GM18870 (cell line): ENCODE results near the gene NDUFB3.
"Not testable (repeated sequence)": the region's sequence is repeated elsewhere in the genome, so short reads cannot be mapped to it uniquely, and the experiment has no call there.

Experiments
- ATAC-seq: cut with Tn5 transposase; IDR thresholded peaks from one replicate; pipeline ENCODE4 v1.9.1; 2021; ENCODE audit warnings: moderate library complexity; ENCODE audit not compliant: unreplicated experiment

NDUFB3 gene

DNA sequence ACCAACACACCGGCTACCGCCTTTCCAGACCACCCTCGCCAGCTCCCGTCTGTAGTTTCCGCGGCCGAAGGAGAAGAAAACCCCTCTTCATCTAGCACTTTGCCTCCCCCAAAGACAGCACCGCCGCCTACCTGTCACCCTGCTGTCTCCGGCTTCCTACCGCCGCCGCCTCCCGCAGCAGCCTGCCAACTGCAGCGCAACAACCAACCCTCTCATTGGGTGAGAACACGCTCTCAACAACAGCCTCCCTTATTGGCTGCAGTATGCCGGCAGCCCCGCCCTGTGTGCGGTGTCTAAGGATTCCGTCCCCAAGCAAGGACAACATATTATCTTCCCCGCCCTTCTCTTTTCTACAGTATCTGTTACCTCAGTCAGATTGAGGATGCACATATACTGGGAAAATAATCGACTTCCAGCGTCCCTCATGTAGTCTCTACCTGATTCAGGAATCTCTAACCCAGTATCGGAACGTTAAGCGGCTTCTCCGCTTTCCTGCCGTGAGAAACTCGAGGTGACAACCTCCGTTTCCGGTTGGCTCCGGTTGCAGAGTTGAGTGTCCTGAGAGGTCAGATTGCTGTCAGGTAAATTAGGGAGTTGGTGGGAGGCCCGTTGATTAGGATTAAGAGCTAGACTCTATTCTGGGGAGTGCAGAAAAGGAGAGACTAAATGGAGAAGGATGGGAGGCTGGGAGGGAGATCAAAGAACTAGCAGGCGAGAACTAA is at the start of gene NDUFB3, which contains the start of gene HYCC2:
NDUFB3 (plus strand) TSS at position 523 of the 722 bp plus-strand sequence. CDS start 6,882 bp downstream, outside the sequence.
HYCC2 (minus strand) TSS at position 193 of the 722 bp plus-strand sequence. CDS start 47,662 bp downstream, outside the sequence.
- ATAC-seq, result peak; percentile 97

DNA sequence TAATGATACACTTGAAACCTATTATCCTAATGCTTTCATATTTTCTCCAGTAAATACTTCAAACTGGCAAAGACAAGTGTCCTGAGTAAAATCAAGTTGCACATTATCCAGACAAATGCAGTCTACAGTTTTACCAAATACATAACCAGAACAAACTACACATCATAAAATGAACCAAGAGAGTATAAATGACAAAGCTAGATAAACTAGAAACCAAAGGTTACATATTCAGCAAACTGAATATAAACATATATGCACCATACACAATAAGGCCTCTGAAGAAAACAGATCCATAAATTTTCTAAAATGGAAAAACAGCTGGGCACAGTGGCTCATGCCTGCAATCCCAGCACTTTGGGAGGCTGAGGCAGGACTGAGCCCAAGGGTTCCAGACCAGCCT is 47.3 kb upstream of the NDUFB3 start:
- ATAC-seq, result no peak

DNA sequence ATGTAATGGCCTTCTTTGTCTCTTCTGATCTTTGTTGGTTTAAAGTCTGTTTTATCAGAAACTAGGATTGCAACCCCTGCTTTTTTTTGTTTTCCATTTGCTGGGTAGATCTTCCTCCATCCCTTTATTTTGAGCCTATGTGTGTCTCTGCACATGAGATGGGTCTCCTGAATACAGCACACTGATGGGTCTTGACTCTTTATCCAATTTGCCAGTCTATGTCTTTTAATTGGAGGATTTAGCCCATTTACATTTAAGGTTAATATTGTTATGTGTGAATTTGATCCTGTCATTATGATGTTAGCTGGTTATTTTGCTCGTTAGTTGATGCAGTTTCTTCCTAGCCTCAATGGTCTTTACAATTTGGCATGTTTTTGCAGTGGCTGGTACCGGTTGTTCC is 37.4 kb upstream of the NDUFB3 start:
- not testable (repeated sequence) for ATAC-seq

DNA sequence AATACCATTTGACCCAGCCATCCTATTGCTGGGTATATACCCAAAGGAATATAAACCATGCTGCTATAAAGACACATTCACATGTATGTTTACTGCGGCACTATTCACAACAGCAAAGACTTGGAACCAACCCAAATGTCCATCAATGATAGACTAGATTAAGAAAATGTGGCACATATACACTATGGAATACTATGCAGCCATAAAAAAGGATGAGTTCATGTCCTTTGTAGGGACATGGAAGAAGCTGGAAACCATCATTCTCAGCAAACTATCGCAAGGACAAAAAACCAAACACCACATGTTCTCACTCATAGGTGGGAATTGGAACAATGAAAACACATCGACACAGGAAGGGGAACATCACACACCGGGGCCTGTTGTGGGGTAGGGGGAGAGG is 33.4 kb upstream of the NDUFB3 start:
- ATAC-seq, result not testable (repeated sequence)

DNA sequence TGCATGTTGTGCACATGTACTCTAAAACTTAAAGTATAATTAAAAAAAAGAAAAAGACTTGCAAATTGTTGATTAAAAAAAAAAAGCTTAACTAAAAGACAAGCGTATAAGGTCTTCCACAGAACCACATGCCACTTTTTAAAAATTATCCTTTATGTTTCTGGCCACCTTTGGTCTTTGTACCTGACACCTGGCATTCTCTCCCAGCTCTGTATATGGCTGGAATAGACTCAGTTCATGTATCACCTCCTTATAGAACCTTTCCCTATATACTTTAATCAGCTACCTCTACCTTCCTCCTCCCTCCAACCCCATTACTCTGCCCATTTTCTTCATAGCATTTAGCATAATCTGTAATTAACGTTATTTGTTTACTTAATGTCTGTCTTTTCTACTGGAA is 32.9 kb upstream of the NDUFB3 start:
- no peak for ATAC-seq

DNA sequence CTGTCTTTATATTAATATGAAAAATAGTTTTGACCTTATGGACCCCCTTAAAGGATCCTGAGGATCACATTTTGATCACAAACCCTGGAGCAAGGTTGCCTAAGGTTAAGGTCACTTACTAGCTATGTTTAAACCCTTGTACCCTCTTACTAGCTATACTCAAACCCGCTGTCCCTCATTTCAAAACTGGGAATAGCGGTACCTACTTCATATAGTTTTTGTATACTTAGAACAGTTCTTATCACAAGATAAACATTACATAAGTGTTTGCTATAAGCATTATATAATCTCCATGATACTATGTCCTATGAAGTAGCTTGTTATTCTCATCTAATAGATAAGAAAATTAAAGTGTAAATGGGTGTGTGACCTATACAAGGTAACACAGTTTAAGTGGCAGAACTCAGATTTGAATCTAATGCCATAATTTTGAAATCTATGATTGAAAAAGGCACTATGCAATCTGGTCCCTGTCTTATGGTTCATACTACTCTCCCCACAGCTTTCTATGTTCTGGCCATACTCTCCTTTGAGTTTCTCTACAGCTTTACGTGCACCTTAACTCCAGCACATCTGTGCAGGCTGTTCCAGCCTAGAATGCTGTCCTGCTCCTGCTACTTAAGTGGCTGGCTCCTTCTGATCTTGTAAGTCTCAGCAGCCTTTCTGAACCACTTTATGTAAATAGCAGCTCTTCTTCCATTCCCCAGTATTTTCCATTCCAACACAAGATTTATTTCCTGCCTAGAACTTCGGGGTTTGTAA is 30.8 kb upstream of the NDUFB3 start:
- no peak for ATAC-seq

DNA sequence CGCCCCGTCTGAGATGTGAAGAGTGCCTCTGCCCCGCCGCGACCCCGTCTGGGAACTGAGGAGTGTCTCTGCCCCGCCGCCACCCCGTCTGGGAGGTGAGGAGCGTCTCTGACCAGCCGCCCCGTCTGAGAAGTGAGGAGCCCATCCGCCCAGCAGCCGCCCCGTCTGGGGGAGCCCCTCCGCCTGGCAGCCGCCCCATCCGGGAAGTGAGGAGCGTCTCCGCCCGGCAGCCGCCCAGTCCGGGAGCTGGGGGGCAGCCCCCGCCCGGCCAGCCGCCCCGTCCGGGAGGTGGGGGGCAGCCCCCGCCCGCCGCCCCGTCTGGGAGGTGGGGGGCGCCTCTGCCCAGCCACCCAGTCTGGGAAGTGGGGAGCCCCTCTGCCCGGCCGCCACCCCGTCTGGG is 29.4 kb upstream of the NDUFB3 start:
- ATAC-seq, result not testable (repeated sequence)

DNA sequence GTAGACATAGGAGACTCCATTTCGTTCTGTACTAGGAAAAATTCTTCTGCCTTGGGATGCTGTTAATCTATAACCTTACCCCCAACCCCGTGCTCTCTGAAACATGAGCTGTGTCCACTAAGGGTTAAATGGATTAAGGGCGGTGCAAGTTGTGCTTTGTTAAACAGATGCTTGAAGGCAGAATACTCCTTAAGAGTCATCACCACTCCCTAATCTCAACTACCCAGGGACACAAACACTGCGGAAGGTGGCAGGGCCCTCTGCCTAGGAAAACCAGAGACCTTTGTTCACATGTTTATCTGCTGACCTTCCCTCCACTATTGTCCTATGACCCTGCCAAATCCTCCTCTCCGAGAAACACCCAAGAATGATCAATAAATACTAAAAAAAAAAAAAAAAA is 28.8 kb upstream of the NDUFB3 start:
- ATAC-seq, result not testable (repeated sequence)

DNA sequence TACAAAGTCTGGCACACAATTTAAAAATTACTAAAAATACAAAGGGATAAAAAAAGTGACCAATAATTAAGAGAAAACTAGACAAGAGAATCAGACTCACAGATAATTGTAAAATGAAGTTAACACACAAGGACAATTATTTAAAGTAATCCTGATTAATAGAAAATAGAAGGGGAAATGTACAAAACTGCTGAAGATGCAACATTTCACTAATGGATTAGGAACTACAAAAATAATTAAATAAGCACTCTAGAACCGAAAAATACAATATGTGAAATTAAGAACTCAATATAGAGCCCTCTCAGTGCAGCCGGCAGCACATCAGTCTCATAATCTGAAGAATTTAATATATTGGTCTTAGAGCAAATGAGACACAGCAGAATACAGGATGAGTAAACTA is 24.9 kb upstream of the NDUFB3 start:
- no peak for ATAC-seq

DNA sequence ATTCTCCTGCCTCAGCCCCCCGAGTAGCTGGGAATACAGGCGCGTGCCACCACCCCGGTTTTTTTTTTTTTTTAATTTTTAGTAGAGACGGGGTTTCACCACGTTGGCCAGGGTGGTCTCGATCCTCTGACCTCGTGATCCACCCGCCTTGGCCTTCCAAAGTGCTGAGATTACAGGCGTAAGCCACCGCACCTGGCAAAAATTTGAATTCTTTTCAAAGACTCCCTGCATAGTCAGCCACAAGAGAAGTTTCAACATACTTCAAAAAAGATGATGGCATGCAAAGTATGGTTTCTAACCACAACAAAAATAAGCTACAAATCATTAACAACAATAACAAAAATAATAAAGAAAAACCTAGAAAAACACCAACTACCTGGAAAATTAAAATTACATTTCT is 22.3 kb upstream of the NDUFB3 start:
- ATAC-seq, result no peak

DNA sequence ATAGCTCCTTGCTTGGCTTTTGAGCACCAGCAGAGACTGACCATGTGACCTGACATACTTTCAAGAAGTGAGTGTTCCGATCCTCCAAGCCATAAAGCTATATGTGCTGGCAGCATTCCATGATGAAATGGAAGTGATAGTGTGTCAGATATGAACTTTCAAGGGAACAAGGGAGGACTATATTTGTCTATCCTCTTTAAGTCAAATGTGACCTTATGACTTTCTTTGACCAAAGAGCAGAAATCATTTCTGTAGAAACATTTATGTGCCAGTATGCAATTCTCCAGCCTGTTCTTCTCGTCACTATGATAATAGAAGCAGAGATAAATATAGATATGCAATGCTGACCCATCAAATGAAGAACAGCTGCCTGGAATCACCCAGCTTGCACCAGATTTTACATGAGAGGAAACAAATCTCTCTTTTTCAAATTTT is 14.7 kb upstream of the NDUFB3 start:
- ATAC-seq, result no peak

DNA sequence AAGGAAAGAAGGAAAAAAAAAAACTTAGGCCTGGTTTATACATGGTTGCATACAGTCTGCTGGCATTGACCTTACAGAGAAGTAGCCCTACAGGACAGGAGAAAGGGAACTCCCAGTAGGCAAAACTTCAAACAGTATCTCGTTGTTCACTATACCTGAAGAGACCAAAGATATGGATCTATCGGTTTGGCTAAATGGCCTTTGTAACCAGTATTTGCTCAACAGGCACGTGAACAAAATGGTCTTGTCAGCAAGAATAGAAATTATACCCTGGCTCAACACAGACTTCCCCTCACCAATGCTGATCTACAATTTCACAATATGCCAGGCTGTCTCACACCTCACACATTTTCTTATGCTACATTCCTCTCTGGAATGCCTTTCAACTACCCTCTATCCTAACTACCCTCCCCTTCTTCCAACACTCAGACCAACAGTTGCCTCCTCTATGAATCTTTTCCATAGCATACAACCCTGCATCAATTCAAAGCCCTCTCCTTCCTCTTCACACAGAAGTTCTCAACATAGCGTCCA is 14.0 kb upstream of the NDUFB3 start:
- ATAC-seq, result no peak

DNA sequence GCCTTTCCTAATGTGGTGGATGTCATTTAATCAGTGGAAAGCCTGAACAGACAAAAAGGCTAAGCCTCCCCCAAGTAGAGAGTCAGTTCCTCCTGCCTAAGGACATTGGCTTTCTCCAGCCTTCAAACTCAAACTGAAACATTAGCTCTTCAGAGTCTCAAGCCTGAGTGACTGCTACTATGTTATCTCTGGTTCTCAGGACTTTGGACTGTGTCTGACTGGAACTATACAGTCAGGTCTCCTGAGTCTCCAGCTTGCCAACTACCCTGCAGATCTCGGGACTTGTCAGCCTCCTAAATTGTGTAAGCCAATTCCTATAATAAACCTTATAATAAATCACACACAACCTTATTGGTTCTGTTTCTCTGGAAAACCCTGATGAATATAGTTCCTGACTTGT is 12.9 kb upstream of the NDUFB3 start:
- ATAC-seq, result no peak

DNA sequence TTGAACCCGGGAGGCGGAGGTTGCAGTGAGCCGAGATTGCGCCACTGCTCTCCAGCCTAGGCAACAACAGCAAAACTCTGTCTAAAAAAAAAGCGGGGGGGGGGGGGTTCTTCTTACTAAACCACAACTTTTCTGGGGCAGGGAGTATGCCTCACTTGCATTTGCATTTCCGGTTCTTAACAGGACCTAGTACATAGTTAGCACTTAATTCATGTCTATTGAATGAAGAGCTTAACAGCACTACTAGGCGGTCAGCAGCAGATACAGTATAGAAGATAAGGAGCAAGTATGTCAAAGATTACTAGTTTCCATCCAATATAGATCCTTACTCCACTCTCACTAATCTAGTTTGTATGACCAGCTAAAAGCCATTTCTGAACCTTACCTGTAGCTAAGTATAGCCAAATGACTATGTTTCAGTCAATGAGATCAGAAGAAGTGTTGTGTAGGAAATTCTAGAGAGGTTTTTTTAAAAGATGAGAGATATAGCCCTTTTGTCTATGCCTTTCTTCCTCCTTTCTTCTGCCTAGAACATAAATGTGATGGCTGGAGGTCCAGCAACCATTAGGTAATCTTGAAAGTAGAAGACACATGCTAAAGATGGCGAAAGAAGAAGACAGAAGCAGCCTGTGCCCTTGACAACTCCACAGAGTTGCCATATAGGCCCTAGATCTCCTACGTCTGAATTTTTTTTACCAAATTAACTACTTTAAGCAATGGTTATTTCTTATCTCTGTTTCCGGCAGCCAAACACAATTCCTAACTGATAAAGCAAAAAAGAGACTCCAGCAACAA is 11.6 kb upstream of the NDUFB3 start:
- no peak for ATAC-seq

DNA sequence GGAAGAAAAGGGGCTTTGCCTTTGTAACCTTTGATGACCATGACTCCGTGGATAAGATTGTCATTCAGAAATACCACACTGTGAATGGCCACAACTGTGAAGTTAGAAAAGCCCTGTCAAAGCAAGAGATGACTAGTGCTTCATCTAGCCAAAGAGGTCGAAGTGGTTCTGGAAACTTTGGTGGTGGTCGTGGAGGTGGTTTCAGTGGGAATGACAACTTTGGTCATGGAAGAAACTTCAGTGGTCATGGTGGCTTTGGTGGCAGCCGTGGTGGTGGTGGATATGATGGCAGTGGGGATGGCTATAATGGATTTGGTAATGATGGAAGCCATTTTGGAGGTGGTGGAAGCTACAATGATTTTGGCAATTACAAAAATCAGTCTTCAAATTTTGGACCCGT is 8.3 kb upstream of the NDUFB3 start:
- ATAC-seq, result not testable (repeated sequence)

DNA sequence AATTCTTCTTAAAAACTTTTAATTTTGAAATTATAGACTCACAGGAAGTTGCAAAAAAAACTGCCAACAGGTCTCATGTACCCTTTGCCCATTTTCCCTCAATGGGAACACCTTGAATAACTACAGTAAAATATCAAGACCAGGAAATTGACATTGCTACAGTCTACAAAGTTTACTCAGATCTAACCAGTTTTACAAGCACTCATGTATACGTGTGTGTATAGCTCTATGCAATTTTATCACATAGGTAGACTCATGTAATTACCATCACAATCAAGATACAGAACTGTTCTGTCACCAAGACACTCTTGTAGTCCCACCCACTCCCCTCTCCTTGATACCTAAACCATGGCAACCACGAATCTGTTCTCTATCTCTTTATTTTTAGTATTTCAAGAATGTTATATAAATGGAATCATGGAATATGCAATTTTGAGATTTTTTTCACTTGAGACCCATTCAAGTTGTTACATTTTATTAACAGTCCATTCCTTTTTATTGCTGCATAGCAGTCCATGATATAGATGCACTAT is 6.9 kb upstream of the NDUFB3 start:
- no peak for ATAC-seq

DNA sequence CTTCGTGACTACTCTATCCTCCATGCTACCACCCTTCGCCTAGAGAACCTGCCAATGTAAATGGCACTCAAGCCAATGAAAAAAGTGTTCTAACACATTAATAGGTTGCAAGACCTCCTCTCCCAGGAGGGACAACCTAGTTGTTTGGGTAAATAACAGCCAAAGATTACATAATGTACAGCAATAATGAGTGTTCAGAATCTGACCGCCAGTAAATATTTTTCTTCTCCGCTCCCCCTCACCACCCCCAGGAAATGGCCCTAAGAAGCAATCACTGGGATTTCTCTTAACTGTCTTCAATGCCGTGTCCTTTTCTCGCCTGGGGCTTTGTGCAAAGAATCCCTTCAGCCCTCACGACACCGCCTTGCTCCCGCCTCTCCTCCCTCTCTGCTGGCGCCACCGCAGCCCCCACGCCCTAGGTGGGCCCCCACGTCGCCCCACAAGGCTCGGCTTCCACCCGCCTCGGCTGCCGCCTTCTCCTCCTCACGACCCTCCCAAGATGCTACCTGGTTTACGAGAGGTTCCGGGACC is 788 bp upstream of the NDUFB3 start:
- no peak for ATAC-seq

DNA sequence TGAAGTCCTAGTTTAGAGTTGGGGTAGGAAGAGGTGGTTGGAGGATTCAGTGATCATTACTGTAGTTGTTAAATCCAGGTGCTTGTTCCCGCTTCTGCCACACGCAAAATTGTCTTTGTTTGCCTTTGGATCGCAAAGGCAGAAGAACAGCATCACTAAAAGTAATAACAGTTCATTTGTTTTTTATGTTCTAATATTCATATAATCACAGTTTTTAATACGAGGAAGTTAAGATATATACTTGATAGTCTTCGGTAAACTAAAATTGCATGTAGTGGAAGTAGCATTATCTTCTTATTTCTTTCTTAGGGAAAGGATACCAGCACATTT is 365 bp downstream of the NDUFB3 start:
- no peak for ATAC-seq

DNA sequence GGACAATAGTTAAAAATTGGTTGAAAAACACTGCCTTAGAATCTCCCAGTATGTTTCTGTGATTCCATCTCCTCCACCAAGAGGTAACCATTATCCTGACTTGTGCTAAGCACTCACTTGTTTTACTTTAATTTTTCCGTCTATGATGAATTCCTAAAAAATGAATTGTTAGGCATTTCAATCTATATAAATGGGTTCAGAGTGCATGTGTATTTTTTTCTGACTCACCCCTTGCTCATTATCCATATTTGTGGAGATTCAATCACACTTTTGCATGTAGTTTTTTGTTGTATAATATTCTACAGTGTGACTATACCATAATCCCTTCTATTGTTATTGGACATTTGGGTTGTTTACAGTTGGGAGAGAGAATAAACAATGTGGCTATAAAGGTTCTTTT is 1.3 kb downstream of the NDUFB3 start:
- no peak for ATAC-seq

DNA sequence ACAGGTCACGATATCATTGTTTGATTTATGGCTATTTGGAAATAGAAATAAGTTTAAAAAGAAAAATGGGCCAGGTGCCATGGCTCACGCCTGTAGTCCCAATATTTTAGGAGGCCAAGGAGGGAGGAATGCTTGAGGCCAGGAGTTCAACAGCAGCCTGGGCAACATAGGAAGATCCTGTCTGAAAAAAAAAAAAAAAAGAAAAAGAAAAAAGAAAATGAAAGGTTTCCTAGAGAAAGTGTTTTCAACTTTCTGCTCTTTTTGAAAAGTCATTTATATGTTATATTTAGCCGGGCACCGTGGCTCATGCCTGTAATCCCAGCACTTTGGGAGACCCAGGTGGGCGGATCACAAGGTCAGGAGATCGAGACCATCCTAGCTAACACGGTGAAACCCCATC is 3.2 kb downstream of the NDUFB3 start:
- no peak for ATAC-seq

DNA sequence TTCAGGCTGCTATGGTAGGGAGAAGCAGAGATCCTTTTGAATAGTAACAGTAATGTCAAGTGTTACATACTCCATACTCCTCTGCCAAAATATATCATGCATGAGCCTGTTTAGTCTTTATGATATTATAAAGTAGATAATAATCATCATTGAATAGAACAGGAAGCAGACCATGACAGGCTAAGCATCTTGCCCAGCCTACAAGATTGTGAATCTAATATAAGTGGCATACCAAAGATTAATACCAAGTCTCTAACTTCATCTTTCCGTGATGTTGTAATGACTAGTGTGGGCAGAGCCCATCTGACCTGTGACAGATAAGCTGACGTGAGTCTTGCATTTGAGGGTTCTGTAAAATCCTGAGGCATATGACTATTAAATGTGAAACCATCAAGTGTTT is 13.1 kb downstream of the NDUFB3 start:
- ATAC-seq, result no peak
